HEK293 (cell line): Measurements from ENCODE around the gene TGFB1.

Experiments used
- CTCF ChIA-PET: fragments of 350-600 bp; formaldehyde crosslinking; extraction: SDS; loops from one replicate; lab custom pipeline; 2021; ENCODE audit warnings: antibody characterized with exemption; lab: Yijun Ruan, JAX
- POLR2A ChIA-PET: fragments of 300-600 bp; formaldehyde crosslinking; extraction: SDS; loops from one replicate; lab custom pipeline; 2020; ENCODE audit warnings: antibody characterized with exemption, inconsistent platforms; lab: Yijun Ruan, JAX
- H3K27ac ChIP-seq: fragments of 200-500 bp; sonication (Bioruptor generic); 2 replicates; pipeline ENCODE4 v1.5.1; 2014; ENCODE audit warnings: low read depth, low read length, control low read depth, inconsistent platforms; ENCODE audit errors: extremely low read depth
- H3K36me3 ChIP-seq, 2 experiments: fragments of 200-500 bp in 1 of 2; sonication (Bioruptor generic) in 1 of 2; 1 replicate in 1 of 2; 2 replicates in 1 of 2; pipeline ENCODE4 v1.5.1; 2014 to 2017; ENCODE audit warnings: inconsistent platforms in 2 of 2, low read length in 2 of 2; ENCODE audit not compliant: control insufficient read depth in 2 of 2, insufficient read depth in 1 of 2
- H3K4me1 ChIP-seq: fragments of 200-500 bp; sonication (Bioruptor generic); 2 replicates; pipeline ENCODE4 v1.5.1; 2014; ENCODE audit warnings: mild to moderate bottlenecking, low read length, inconsistent platforms; ENCODE audit not compliant: control insufficient read depth, insufficient read depth
- H3K4me3 ChIP-seq: 2 replicates; pipeline ENCODE4 v1.5.1; 2011; ENCODE audit warnings: low read depth, mild to moderate bottlenecking, control low read depth, low read length, moderate library complexity
- H3K9me3 ChIP-seq: fragments of 200-500 bp; sonication (Bioruptor generic); 2 replicates; pipeline ENCODE4 v1.5.1; 2014; ENCODE audit warnings: low read depth, low read length, inconsistent platforms; ENCODE audit not compliant: control insufficient read depth, insufficient read depth
- ATF2 ChIP-seq: fragments of 450-650 bp; formaldehyde crosslinking; IDR thresholded peaks from 2 replicates; pipeline ENCODE4 v1.5.1; 2016; ENCODE audit warnings: missing biosample characterization, missing genetic modification characterization, low read depth
- BCL11A ChIP-seq: fragments of 450-650 bp; formaldehyde crosslinking; IDR thresholded peaks from 2 replicates; pipeline ENCODE4 v1.5.1; 2016; ENCODE audit warnings: low read depth, missing biosample characterization, missing genetic modification characterization
- CTCF ChIP-seq: fragments of 450-650 bp; formaldehyde crosslinking; IDR thresholded peaks from 2 replicates; pipeline ENCODE4 v1.5.1; 2016; ENCODE audit warnings: missing biosample characterization, missing genetic modification characterization
- GLI2 ChIP-seq: fragments of 450-650 bp; formaldehyde crosslinking; IDR thresholded peaks from 2 replicates; pipeline ENCODE4; 2017; ENCODE audit warnings: missing biosample characterization, missing genetic modification characterization, low read depth, borderline replicate concordance
- GLIS2 ChIP-seq: fragments of 450-650 bp; formaldehyde crosslinking; IDR thresholded peaks from 2 replicates; pipeline ENCODE4 v1.5.1; 2016; ENCODE audit warnings: missing biosample characterization, missing genetic modification characterization
- INSM2 ChIP-seq: fragments of 450-650 bp; formaldehyde crosslinking; IDR thresholded peaks from 2 replicates; pipeline ENCODE4 v1.5.1; 2016; ENCODE audit warnings: missing biosample characterization, missing genetic modification characterization
- KLF1 ChIP-seq: fragments of 450-650 bp; formaldehyde crosslinking; IDR thresholded peaks from 2 replicates; pipeline ENCODE4 v1.5.1; 2016; ENCODE audit warnings: missing biosample characterization, missing genetic modification characterization
- KLF16 ChIP-seq: fragments of 450-650 bp; formaldehyde crosslinking; IDR thresholded peaks from 2 replicates; pipeline ENCODE4 v1.5.1; 2017; ENCODE audit warnings: missing biosample characterization, missing genetic modification characterization
- KLF9 ChIP-seq: fragments of 450-650 bp; formaldehyde crosslinking; IDR thresholded peaks from 2 replicates; pipeline ENCODE4 v1.5.1; 2016; ENCODE audit warnings: missing biosample characterization, missing genetic modification characterization, low read depth
- MEIS1 ChIP-seq: sonication (generic); formaldehyde crosslinking; IDR thresholded peaks from 2 replicates; pipeline ENCODE4 v1.8.1; 2022; ENCODE audit warnings: missing genetic modification reagents, mild to moderate bottlenecking, borderline replicate concordance
- RBAK ChIP-seq: fragments of 450-650 bp; formaldehyde crosslinking; IDR thresholded peaks from 2 replicates; pipeline ENCODE4 v1.5.1; 2016; ENCODE audit warnings: missing biosample characterization, missing genetic modification characterization
- ZBTB21 ChIP-seq: fragments of 450-650 bp; formaldehyde crosslinking; IDR thresholded peaks from 2 replicates; pipeline ENCODE4 v1.5.1; 2017; ENCODE audit warnings: missing biosample characterization, missing genetic modification characterization
- ZBTB48 ChIP-seq: fragments of 450-650 bp; formaldehyde crosslinking; IDR thresholded peaks from 2 replicates; pipeline ENCODE4 v1.5.1; 2016; ENCODE audit warnings: missing biosample characterization, missing genetic modification characterization
- ZFHX2 ChIP-seq: fragments of 450-650 bp; formaldehyde crosslinking; conservative IDR thresholded peaks from 2 replicates; pipeline ENCODE4 v1.5.1; 2016; ENCODE audit warnings: missing biosample characterization, missing genetic modification characterization
- ZNF140 ChIP-seq: fragments of 450-650 bp; formaldehyde crosslinking; IDR thresholded peaks from 2 replicates; pipeline ENCODE4 v1.5.1; 2016; ENCODE audit warnings: missing biosample characterization, missing genetic modification characterization
- ZNF155 ChIP-seq: fragments of 450-650 bp; formaldehyde crosslinking; IDR thresholded peaks from 2 replicates; pipeline ENCODE4 v1.5.1; 2016; ENCODE audit warnings: missing biosample characterization, missing genetic modification characterization
- ZNF16 ChIP-seq: fragments of 450-650 bp; formaldehyde crosslinking; IDR thresholded peaks from 2 replicates; pipeline ENCODE4 v1.5.1; 2016; ENCODE audit warnings: low read depth, missing biosample characterization, missing genetic modification characterization
- ZNF202 ChIP-seq: fragments of 450-650 bp; formaldehyde crosslinking; IDR thresholded peaks from 2 replicates; pipeline ENCODE4 v1.5.1; 2016; ENCODE audit warnings: missing biosample characterization, missing genetic modification characterization, borderline replicate concordance
- ZNF292 ChIP-seq: fragments of 450-650 bp; formaldehyde crosslinking; IDR thresholded peaks from 2 replicates; pipeline ENCODE4 v1.5.1; 2016; ENCODE audit warnings: low read depth, missing biosample characterization, missing genetic modification characterization, borderline replicate concordance
- ZNF510 ChIP-seq: fragments of 450-650 bp; formaldehyde crosslinking; IDR thresholded peaks from 2 replicates; pipeline ENCODE4 v1.5.1; 2018; ENCODE audit warnings: mild to moderate bottlenecking, missing genetic modification characterization, missing biosample characterization; ENCODE audit not compliant: insufficient replicate concordance
- ZNF530 ChIP-seq: fragments of 450-650 bp; formaldehyde crosslinking; IDR thresholded peaks from 2 replicates; pipeline ENCODE4 v1.5.1; 2016; ENCODE audit warnings: low read depth, missing biosample characterization, missing genetic modification characterization
- ZNF560 ChIP-seq: fragments of 450-650 bp; formaldehyde crosslinking; IDR thresholded peaks from 2 replicates; pipeline ENCODE4 v1.5.1; 2017; ENCODE audit warnings: missing biosample characterization, missing genetic modification characterization, borderline replicate concordance
- ZNF624 ChIP-seq: fragments of 450-650 bp; formaldehyde crosslinking; IDR thresholded peaks from 2 replicates; pipeline ENCODE4 v1.5.1; 2017; ENCODE audit warnings: missing biosample characterization, missing genetic modification characterization
- ZNF654 ChIP-seq: fragments of 450-650 bp; formaldehyde crosslinking; IDR thresholded peaks from 2 replicates; pipeline ENCODE4 v1.5.1; 2016; ENCODE audit warnings: low read depth, missing biosample characterization, missing genetic modification characterization
- ZNF677 ChIP-seq: fragments of 450-650 bp; IDR thresholded peaks from 2 replicates; pipeline ENCODE4 v1.5.0; 2018; ENCODE audit warnings: missing biosample characterization, mild to moderate bottlenecking, missing genetic modification characterization, moderate library complexity
- ZNF777 ChIP-seq: fragments of 450-650 bp; formaldehyde crosslinking; IDR thresholded peaks from 2 replicates; pipeline ENCODE4 v1.5.1; 2017; ENCODE audit warnings: missing biosample characterization, missing genetic modification characterization, borderline replicate concordance
- TF ChIP-seq, protein P1 (sequence below): fragments of 450-650 bp; formaldehyde crosslinking; IDR thresholded peaks from 2 replicates; pipeline ENCODE4 v1.5.1; 2016; ENCODE audit warnings: missing biosample characterization, missing genetic modification characterization
- TF ChIP-seq, protein P2 (sequence below): fragments of 450-650 bp; formaldehyde crosslinking; IDR thresholded peaks from 2 replicates; pipeline ENCODE4 v1.5.1; 2017; ENCODE audit warnings: missing biosample characterization, mild to moderate bottlenecking, missing genetic modification characterization, moderate library complexity

Gene TGFB1

DNA sequence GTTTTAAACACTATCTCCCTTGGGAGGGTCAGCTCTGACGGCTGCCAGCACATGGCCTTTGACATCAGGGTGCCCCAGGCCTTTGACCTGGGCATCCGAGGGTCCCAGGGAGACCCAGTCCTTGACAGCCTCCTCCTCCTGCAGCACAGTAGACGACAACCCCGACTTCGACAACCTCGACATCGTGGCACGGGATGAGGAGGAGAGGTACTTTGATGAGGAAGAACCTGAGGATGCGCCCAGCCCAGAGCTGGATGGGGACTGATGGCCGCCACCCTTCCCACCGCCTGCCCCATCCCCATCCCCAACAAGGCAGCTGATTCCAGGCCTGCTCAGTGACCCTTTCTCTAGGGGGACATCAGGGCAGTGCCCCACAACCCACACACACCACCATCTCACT is 31.3 kb downstream of the TGFB1 start:
- H3K27ac ChIP-seq = peak overlapping the region; percentile 45; the same call in 1 of the 2 replicates
- H3K4me3 ChIP-seq = no peak overlapping the region
- POLR2A ChIA-PET = interaction anchor here (1.0 to 2.9 kb wide), 3 partner anchors 30 to 271 kb away, joined by 3 to 22 read pairs (median 4); partner anchors contain the start of genes HNRNPUL1 and TGFB1
- H3K4me1 ChIP-seq = peaks cover 22% of the 10 kb centered on the region
- H3K9me3 ChIP-seq = no peaks in the 10 kb centered on the region
- CTCF ChIA-PET = interaction anchor here (0.5 to 2.2 kb wide), 21 partner anchors 10 to 837 kb away, joined by 3 to 14 read pairs (median 4); partner anchors contain the start of genes B9D2 and TGFB1
- H3K36me3 ChIP-seq = peaks cover 23 to 47% of the 10 kb centered on the region in 2 experiments
- TF ChIP-seq KLF1 (tag by site-specific recombination) = no peak
- no peak for TF ChIP-seq ZFHX2 (tag by site-specific recombination)
- no peak for TF ChIP-seq ZNF530 (tag by site-specific recombination)
- TF ChIP-seq GLI2 (tag by site-specific recombination) = no peak
- TF ChIP-seq ZNF202 (tag by site-specific recombination) = no peak
- no peak for TF ChIP-seq ZNF292 (tag by site-specific recombination)
- TF ChIP-seq, protein P1, sequence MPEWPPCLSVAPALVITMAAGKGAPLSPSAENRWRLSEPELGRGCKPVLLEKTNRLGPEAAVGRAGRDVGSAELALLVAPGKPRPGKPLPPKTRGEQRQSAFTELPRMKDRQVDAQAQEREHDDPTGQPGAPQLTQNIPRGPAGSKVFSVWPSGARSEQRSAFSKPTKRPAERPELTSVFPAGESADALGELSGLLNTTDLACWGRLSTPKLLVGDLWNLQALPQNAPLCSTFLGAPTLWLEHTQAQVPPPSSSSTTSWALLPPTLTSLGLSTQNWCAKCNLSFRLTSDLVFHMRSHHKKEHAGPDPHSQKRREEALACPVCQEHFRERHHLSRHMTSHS (tag by site-specific recombination) = no peak
- TF ChIP-seq ZNF677 (tag by site-specific recombination) = no peak
- TF ChIP-seq ZNF654 (tag by site-specific recombination) = no peak
- no peak for TF ChIP-seq INSM2
- TF ChIP-seq KLF16 = no peak
- no peak for TF ChIP-seq ZNF510 (tag by site-specific recombination)
- TF ChIP-seq ZNF777 (tag by site-specific recombination) = no peak
- TF ChIP-seq BCL11A (tag by site-specific recombination) = no peak
- TF ChIP-seq ZNF624 (tag by site-specific recombination) = no peak
- TF ChIP-seq ZBTB48 = no peak
- no peak for TF ChIP-seq ZNF155 (tag by site-specific recombination)
- no peak for TF ChIP-seq ZNF140
- no peak for TF ChIP-seq KLF9 (tag by site-specific recombination)
- TF ChIP-seq, all 188 proteins: peak for 0

DNA sequence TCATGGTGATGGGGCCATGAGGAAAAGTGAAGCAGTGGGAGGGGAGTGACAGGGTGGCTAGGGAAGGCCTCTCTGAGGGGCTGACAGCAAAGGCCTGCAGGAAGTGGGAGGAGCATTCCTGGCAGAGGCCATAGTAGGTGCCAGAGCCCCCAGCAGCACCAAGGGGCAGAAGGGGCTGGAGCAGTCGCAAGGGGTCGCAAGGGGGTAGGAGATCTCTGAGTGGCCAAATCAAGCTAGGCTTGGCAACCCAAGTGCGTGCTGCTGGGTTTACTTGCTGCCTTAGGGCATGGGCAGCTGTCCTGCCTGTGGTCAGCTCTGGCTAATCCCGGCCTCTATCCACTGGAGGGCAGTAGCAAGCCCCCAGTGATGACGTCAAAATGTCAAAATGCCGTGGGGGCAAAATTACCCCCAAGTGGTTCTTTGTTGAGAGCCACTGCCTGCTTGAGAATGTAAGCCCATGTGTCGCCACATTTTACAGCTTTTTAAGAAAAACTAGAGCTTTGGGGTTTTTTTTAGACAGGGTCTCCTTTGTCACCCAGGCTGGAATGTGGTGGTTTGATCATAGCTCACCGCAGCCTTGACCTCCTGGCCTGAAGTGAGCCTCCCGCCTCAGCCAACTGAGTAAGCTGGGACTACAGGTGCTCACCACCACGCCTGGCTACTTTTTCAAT is 32.0 kb downstream of the TGFB1 start:
- no peaks in the 10 kb centered on the region for H3K9me3 ChIP-seq
- no peak overlapping the region for H3K27ac ChIP-seq
- H3K36me3 ChIP-seq = peaks cover 31 to 54% of the 10 kb centered on the region in 2 experiments
- H3K4me3 ChIP-seq = no peak overlapping the region
- H3K4me1 ChIP-seq = peaks cover 22% of the 10 kb centered on the region
- ChIA-PET CTCF (interaction anchor here (0.5 to 2.2 kb wide), 24 partner anchors 11 to 964 kb away, joined by 3 to 14 read pairs (median 4); partner anchors contain the start of genes B9D2 and TGFB1), POLR2A (interaction anchor here (1.3 to 2.9 kb wide), 2 partner anchors 31 to 57 kb away, joined by 4 to 22 read pairs; partner anchors contain the start of genes HNRNPUL1 and TGFB1)
- TF ChIP-seq ZNF155 (tag by site-specific recombination) (no peak), MEIS1 (CRISPR knock-in tag) (no peak), ATF2 (peak; percentile 55), CTCF (peak; percentile 76), ZNF16 (no peak), ZNF560 (tag by site-specific recombination) (no peak), RBAK (tag by site-specific recombination) (no peak), ZBTB21 (tag by site-specific recombination) (peak; percentile 86), GLIS2 (peak; percentile 60; the same call in 1 of the 2 replicates)
- TF ChIP-seq, protein P2, sequence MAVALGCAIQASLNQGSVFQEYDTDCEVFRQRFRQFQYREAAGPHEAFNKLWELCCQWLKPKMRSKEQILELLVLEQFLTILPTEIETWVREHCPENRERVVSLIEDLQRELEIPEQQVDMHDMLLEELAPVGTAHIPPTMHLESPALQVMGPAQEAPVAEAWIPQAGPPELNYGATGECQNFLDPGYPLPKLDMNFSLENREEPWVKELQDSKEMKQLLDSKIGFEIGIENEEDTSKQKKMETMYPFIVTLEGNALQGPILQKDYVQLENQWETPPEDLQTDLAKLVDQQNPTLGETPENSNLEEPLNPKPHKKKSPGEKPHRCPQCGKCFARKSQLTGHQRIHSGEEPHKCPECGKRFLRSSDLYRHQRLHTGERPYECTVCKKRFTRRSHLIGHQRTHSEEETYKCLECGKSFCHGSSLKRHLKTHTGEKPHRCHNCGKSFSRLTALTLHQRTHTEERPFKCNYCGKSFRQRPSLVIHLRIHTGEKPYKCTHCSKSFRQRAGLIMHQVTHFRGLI (tag by site-specific recombination) = no peak
